Upper lobe of left lung (tissue), 6 donors: ENCODE measurements around the gene ZNF282. TPM values are rescaled to one million over a fixed set of nuclear protein-coding genes. Genes with fewer than 3 reads are reported as not detected.

Experiments used
- ATAC-seq, 2 donors: fragments of 200-7000 bp; cut with Tn5 transposase; one replicate each; pipeline ENCODE4 v1.9.1; 2022; ENCODE audit warnings: mild to moderate bottlenecking in 2 of 2, moderate library complexity in 2 of 2; ENCODE audit not compliant: low FRiP score in 2 of 2
- DNase-seq, 2 donors: peaks; one replicate each; pipeline ENCODE4 v3.0.0-alpha.2; 2019 to 2020
- H3K27ac ChIP-seq, 4 donors: fragments of 200-600 bp; sonication (generic); one replicate each; pipeline ENCODE4 v1.5.1; 2016 to 2019
- H3K27me3 ChIP-seq, 4 donors: fragments of 200-600 bp; sonication (generic); one replicate each; pipeline ENCODE4 v1.5.1; 2017 to 2019
- H3K36me3 ChIP-seq, 4 donors: fragments of 200-600 bp; sonication (generic); one replicate each; pipeline ENCODE4 v1.5.1; 2016 to 2019
- H3K4me1 ChIP-seq, 4 donors: fragments of 200-600 bp; sonication (generic); one replicate each; pipeline ENCODE4 v1.5.1; 2018 to 2019
- H3K4me3 ChIP-seq, 4 donors: fragments of 200-600 bp; sonication (generic); one replicate each; pipeline ENCODE4 v1.5.1; 2017 to 2019; ENCODE audit warnings: mild to moderate bottlenecking in 2 of 4, moderate library complexity in 1 of 4
- H3K9me3 ChIP-seq, 4 donors: fragments of 200-600 bp; sonication (generic); one replicate each; pipeline ENCODE4 v1.5.1; 2018 to 2019
- EP300 ChIP-seq, 4 donors: sonication (generic); formaldehyde crosslinking; IDR thresholded peaks; one replicate each; pipeline ENCODE4 v1.5.1; 2017; ENCODE audit warnings: antibody characterized with exemption in 4 of 4, control low read depth in 2 of 4
- POLR2A ChIP-seq, 4 donors: fragments of 450-650 bp; IDR thresholded peaks; one replicate each; pipeline ENCODE4 v1.5.1; 2016 to 2017; ENCODE audit warnings: antibody characterized with exemption in 4 of 4, mild to moderate bottlenecking in 2 of 4
- POLR2AphosphoS5 ChIP-seq, 2 donors: sonication (generic); formaldehyde crosslinking; IDR thresholded peaks; one replicate each; pipeline ENCODE4 v1.5.1; 2017; ENCODE audit warnings: antibody characterized with exemption in 2 of 2
- WGBS, 2 donors: methylation state at CpG; one replicate each; pipeline ENCODE4 v1.1.5; 2017 to 2018; 5-methylcytosine and 5-hydroxymethylcytosine counted together
- total RNA-seq, 6 donors: library from RNA; depleted of rRNA in 4 of 6; stranded (reverse); fragments of >200 nt in 4 of 6; gene quantifications; one replicate each; pipeline versions ENCODE4 v1.1.0 to v1.2.1, GENCODE V29; 2016 to 2021
- TF ChIP-seq, protein P1 (sequence below), 6 experiments: fragments of 450-650 bp in 4 of 6; fragments of 200-600 bp in 2 of 6; sonication (generic) in 2 of 6; IDR thresholded peaks; one replicate each; pipeline ENCODE4 v1.5.1; 2016 to 2019; ENCODE audit warnings: antibody characterized with exemption in 6 of 6
- donor health status: DM: no; HTN: no; CAD: no; lungs with moderate emphysema.
- donor health status: DM: no; HTN: yes; CAD: no; lungs with severe emphysema.

ZNF282 gene
- total RNA-seq, 6 donors from 2014 or later, result 20.7 to 35.6 (median 26.7) TPM

- Histone ChIP-seq H3K9me3 (no peaks in the 10 kb centered on the region), H3K27me3 (no peaks in the 10 kb centered on the region), H3K4me1 (no peaks in the 10 kb centered on the region), H3K27ac (no peak overlapping the region), H3K4me3 (no peak overlapping the region), H3K36me3 (peaks cover 32 to 66% (median 48%) of the 10 kb centered on the region in 4 donors)
- 94 to 100% methylated on average over 3 to 7 of the region's 7 CpGs for WGBS, 2 donors
- ATAC-seq (no peak), DNase-seq (no peak)
- TF ChIP-seq POLR2A (IDR thresholded peaks at IDR 0.05) (no peak), POLR2AphosphoS5 (IDR thresholded peaks at IDR 0.05) (no peak), EP300 (IDR thresholded peaks at IDR 0.05) (no peak)
- TF ChIP-seq, protein P1, sequence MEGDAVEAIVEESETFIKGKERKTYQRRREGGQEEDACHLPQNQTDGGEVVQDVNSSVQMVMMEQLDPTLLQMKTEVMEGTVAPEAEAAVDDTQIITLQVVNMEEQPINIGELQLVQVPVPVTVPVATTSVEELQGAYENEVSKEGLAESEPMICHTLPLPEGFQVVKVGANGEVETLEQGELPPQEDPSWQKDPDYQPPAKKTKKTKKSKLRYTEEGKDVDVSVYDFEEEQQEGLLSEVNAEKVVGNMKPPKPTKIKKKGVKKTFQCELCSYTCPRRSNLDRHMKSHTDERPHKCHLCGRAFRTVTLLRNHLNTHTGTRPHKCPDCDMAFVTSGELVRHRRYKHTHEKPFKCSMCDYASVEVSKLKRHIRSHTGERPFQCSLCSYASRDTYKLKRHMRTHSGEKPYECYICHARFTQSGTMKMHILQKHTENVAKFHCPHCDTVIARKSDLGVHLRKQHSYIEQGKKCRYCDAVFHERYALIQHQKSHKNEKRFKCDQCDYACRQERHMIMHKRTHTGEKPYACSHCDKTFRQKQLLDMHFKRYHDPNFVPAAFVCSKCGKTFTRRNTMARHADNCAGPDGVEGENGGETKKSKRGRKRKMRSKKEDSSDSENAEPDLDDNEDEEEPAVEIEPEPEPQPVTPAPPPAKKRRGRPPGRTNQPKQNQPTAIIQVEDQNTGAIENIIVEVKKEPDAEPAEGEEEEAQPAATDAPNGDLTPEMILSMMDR (IDR thresholded peaks at IDR 0.05), result no peak
Measured at GRCh38 chr7:149253665-149254064, 58.3 kb downstream of the ZNF282 start.

DNA sequence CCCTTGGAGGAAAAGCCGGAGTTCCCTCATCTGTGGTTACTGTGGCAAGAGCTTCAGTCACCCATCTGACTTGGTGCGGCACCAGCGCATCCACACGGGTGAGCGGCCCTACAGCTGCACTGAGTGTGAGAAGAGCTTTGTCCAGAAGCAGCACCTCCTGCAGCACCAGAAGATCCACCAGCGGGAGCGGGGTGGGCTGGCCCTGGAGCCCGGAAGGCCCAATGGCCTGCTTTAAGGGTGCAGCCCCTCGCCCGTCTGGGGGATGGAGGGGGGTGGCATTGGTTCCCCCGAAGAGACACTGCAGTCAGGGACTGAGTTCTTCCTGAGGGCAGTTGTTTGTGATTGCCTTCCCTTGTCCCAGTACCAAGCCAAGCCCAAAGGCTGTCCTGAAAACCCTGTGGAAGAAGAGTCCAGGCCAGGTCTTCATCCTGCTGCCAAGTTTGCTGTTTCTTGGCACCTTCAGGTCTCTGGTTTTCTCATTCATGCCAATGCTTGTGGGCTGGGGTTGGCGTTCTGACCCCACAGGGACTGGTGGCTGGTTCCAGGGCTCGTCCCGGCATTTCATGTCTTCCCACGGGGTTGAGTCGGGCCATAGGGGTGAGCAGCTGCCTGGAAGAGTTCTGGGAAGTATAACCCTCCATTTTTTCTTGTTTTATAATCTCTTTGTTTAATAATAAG lies 59.0 kb downstream of the ZNF282 start:
- Histone ChIP-seq H3K27ac (no peak overlapping the region), H3K4me1 (no peaks in the 10 kb centered on the region), H3K9me3 (no peaks in the 10 kb centered on the region), H3K27me3 (no peaks in the 10 kb centered on the region), H3K36me3 (peaks cover 32 to 66% (median 48%) of the 10 kb centered on the region in 4 donors), H3K4me3 (no peak overlapping the region)
- 95 to 96% methylated on average over 8 to 15 of the region's 16 CpGs for WGBS, 2 donors
- TF ChIP-seq, protein P1 (IDR thresholded peaks at IDR 0.05), result no peak
- TF ChIP-seq POLR2AphosphoS5 (IDR thresholded peaks at IDR 0.05) (no peak), POLR2A (IDR thresholded peaks at IDR 0.05) (no peak), EP300 (IDR thresholded peaks at IDR 0.05) (no peak)
- peak in 1 of 2 donors; percentile 49 for DNase-seq
- ATAC-seq, result no peak

DNA sequence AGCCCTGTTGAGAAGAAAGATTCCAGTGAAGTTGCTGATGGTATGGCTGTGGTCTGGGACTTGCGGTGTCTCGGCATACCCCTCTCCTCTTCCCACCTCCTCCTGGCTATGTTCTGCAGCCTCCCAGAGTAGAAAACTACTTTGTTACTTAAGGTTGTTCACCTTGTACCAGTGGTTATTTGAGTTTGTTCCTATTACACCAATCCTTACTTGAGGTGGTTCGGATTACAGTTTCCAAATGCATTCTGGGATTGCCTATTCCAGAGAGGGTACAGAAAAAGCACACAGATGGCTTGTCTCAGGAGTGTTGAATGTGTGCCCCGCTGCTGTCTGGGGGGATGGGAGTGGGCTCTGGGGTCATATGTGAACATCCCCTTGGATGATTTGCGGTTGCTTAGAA lies 59.8 kb downstream of the ZNF282 start:
- no peaks in the 10 kb centered on the region for H3K9me3 ChIP-seq
- H3K4me3 ChIP-seq, result no peak overlapping the region
- H3K27ac ChIP-seq, result no peak overlapping the region
- WGBS, 2 donors, result 83 to 99% methylated on average over 5 of the region's 5 CpGs
- H3K27me3 ChIP-seq, result no peaks in the 10 kb centered on the region
- TF ChIP-seq, protein P1 (IDR thresholded peaks at IDR 0.05), result no peak
- TF ChIP-seq EP300 (IDR thresholded peaks at IDR 0.05), result no peak
- no peak for TF ChIP-seq POLR2A (IDR thresholded peaks at IDR 0.05)
- no peak for TF ChIP-seq POLR2AphosphoS5 (IDR thresholded peaks at IDR 0.05)
- H3K4me1 ChIP-seq, result no peaks in the 10 kb centered on the region
- DNase-seq, result no peak
- H3K36me3 ChIP-seq, result peaks cover 32 to 62% (median 47%) of the 10 kb centered on the region in 4 donors
- ATAC-seq, result no peak

DNA sequence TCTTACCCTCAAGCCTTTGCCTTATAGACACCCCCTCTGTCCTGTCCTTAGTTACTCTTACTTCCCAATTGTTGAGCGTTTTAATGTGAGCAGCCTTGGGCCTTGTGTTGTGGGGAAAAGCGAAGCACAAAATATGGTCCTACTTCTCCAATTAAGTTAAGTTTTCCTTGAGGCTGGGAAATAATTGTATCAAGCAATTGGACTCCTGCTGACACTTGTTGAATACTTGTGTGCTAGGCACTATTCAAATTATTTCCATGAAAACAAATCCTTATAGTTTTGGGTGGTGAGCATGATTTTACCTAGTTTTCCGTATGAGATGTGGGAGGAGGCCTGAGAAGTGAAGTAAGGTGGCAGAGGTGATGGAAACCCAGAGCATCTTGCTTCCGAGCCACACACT lies 61.2 kb downstream of the ZNF282 start:
- DNase-seq (no peak), ATAC-seq (no peak)
- TF ChIP-seq POLR2AphosphoS5 (IDR thresholded peaks at IDR 0.05), result no peak
- TF ChIP-seq EP300 (IDR thresholded peaks at IDR 0.05), result no peak
- no peak for TF ChIP-seq POLR2A (IDR thresholded peaks at IDR 0.05)
- TF ChIP-seq, protein P1 (IDR thresholded peaks at IDR 0.05), result no peak
- Histone ChIP-seq H3K4me3 (no peak overlapping the region), H3K4me1 (peaks cover 4 to 8% (median 5%) of the 10 kb centered on the region in 4 donors), H3K36me3 (peaks cover 26 to 48% (median 38%) of the 10 kb centered on the region in 4 donors), H3K27ac (no peak overlapping the region), H3K9me3 (no peaks in the 10 kb centered on the region), H3K27me3 (no peaks in the 10 kb centered on the region)
- WGBS, 2 donors, result 90 to 98% methylated on average over 4 of the region's 4 CpGs

DNA sequence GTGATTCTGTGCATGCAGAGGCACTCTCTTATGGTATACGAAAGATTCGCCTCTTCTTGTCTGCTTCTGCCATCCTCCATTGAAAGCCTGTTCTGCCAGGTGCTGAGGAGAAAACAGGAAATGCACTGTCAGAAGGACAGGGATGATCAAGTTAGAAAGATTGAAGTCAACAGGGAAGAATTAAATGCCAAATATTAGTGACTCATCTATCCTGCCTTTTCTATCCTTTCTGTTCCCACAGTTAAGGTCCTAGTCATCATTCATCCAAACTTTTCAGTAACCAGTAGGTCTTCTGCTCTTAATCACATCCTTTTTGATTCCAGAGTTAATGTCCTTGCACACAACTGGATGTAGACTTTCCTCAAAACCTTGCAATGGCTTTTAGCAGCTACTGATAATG lies 61.8 kb downstream of the ZNF282 start:
- 88 to 94% methylated on average over 2 of the region's 2 CpGs for WGBS, 2 donors
- H3K27ac ChIP-seq, result no peak overlapping the region
- H3K27me3 ChIP-seq, result peaks cover 0 to 3% (median 0%) of the 10 kb centered on the region in 4 donors
- peaks cover 4 to 12% (median 5%) of the 10 kb centered on the region in 4 donors for H3K4me1 ChIP-seq
- ATAC-seq (no peak), DNase-seq (no peak)
- H3K36me3 ChIP-seq, result peaks cover 20 to 42% (median 34%) of the 10 kb centered on the region in 4 donors
- H3K9me3 ChIP-seq, result no peaks in the 10 kb centered on the region
- no peak for TF ChIP-seq EP300 (IDR thresholded peaks at IDR 0.05)
- no peak for TF ChIP-seq POLR2AphosphoS5 (IDR thresholded peaks at IDR 0.05)
- TF ChIP-seq POLR2A (IDR thresholded peaks at IDR 0.05), result no peak
- TF ChIP-seq, protein P1 (IDR thresholded peaks at IDR 0.05), result no peak
- no peak overlapping the region for H3K4me3 ChIP-seq
